ENCODE measurements around the gene KCNMB1.

Gene KCNMB1

DNA sequence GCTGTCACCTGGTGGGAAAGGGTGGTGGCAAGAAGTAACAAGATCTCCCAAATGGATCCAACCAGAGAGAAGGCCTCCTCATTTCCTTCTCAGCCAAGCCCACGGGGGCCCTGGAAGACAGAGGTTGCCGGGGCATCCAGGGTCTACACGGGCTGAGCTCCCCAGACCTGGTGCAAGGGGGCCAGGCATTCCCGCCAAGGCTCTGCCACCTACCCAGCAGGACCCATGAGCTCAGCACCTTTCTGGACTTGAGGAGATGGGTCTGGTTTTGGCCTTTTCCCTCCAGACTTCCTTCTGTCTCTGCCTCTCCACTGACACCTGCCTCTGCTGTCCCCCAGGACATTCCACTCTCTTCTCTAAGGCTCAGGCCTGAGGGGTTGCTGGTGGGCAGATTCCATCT, 42.4 kb upstream of the KCNMB1 start:
- TF ChIP-seq, protein P1, sequence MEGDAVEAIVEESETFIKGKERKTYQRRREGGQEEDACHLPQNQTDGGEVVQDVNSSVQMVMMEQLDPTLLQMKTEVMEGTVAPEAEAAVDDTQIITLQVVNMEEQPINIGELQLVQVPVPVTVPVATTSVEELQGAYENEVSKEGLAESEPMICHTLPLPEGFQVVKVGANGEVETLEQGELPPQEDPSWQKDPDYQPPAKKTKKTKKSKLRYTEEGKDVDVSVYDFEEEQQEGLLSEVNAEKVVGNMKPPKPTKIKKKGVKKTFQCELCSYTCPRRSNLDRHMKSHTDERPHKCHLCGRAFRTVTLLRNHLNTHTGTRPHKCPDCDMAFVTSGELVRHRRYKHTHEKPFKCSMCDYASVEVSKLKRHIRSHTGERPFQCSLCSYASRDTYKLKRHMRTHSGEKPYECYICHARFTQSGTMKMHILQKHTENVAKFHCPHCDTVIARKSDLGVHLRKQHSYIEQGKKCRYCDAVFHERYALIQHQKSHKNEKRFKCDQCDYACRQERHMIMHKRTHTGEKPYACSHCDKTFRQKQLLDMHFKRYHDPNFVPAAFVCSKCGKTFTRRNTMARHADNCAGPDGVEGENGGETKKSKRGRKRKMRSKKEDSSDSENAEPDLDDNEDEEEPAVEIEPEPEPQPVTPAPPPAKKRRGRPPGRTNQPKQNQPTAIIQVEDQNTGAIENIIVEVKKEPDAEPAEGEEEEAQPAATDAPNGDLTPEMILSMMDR (IDR thresholded peaks at IDR 0.05; ENCODE audit: low read depth, low read length), result no peak
- no peak for DNase-seq (ENCODE audit: extremely low read depth, low read depth)

DNA sequence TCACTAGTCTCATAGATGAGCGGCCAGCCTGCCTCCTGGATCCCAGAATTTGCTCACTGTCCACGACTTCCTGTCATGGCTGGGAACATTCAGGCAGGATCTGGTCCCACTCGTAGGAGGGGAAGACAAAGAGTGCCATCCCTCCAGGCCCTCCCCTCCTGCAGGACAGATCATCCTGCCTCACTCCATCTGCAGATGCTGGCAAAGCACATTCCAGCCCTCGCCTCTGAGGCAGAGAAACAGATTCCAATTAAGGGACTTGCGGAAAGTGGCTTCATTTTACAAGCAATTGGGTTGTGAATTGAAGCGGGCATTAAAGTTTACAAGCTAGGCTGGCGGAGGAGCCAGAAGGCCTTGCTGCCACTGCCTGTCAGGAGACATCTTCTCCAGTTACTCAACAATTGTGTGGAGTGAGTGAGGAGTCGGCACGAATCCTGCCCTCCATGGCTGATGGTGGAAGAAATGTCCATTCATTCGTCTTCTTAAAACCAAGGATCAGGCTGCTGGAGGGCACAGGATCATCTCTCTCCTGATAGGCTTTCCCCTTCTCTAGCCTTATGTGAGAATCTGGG, 41.8 kb upstream of the KCNMB1 start:
- TF ChIP-seq, protein P1 (IDR thresholded peaks at IDR 0.05; ENCODE audit: low read depth, low read length), result no peak
- DNase-seq (ENCODE audit: extremely low read depth, low read depth), result no peak

DNA sequence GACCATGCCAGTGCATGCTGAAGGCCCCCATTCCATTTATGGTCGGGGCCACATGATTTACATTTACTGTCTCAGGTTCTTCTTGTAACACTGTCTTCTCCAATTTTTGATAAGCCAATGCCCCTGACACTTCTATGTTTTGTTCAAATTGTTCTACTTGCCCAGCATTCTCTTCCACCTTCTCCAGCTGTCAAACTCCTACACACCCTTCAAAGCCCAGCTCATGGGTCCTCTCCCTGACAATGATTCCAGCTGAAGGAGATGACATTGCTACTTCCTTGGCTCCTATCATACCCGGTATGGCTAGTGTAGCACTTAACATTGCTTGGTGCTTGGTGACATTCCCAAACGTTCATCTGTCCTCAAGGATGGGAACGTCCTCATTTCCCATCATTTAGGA, 41.1 kb upstream of the KCNMB1 start:
- TF ChIP-seq, protein P1 (IDR thresholded peaks at IDR 0.05; ENCODE audit: low read depth, low read length), result no peak
- no peak for DNase-seq (ENCODE audit: extremely low read depth, low read depth)

DNA sequence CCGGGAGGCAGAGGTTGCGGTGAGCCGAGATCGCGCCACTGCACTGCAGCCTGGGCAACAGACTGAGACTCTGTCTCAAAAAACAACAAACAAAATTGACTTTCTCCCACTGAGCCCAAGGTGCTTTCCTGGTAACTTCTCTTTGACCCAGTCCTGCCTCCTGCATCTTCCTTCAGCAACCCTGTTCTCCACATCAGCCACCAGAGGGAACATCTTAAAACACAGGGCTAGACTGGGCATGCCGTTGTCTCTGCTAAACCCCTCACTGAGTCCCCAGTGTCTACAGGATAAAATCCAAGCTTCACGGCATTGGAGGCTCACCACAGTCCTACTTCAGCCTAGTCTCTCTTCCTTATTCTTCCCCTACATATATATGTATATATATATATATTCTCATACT, 39.8 kb upstream of the KCNMB1 start:
- TF ChIP-seq, protein P1 (IDR thresholded peaks at IDR 0.05; ENCODE audit: low read depth, low read length), result no peak
- no peak for DNase-seq (ENCODE audit: extremely low read depth, low read depth)

DNA sequence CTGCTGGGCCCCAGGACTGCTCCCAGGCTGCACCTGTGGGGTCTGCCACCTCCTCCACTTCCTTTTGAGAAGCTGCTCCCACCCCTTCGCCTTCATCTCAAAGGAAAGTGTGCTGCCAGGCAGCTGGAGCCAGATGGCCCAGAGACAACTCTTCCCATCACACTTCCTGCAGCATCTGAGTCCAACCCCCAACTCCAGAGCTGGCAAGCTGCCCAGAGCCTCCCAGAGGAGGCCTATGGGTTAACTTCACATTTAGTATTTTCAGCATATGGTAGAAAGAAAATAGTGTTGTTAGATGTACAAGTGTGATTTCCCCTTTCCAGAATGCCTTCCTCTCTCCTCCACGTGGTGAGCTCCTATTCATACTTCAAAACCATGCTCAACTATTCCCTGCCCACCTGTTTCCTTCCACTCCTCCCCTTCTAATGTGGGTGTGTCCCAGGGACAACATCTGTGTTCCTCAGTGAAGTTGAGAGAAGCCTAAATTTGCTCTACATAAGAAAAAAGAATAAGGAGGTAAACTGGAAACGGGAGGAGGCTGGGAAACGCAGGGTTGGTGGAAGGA, 38.6 kb upstream of the KCNMB1 start:
- TF ChIP-seq, protein P1 (IDR thresholded peaks at IDR 0.05; ENCODE audit: low read depth, low read length), result no peak
- DNase-seq (ENCODE audit: extremely low read depth, low read depth), result no peak

DNA sequence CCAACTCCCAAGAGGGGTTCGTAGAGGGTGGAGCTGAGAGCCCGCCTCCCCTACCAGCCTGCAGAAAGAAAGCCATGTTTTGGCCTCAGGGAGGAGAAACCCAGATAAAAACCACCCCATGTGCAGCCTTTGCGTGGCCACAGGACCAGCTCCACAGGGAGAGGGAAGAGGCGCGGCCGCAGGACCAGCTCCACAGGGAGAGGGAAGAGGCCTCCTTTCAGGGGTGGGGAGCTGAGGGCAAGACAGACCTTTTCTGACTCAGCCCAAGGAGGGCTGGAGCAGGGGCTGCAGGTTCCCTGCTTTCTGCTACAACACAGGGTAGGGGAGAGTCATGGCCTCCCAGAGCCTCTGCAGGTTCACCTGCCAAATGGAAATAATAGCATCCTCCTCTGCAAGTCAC, 37.6 kb upstream of the KCNMB1 start:
- TF ChIP-seq, protein P1 (IDR thresholded peaks at IDR 0.05; ENCODE audit: low read depth, low read length), result no peak
- DNase-seq (ENCODE audit: extremely low read depth, low read depth), result no peak

DNA sequence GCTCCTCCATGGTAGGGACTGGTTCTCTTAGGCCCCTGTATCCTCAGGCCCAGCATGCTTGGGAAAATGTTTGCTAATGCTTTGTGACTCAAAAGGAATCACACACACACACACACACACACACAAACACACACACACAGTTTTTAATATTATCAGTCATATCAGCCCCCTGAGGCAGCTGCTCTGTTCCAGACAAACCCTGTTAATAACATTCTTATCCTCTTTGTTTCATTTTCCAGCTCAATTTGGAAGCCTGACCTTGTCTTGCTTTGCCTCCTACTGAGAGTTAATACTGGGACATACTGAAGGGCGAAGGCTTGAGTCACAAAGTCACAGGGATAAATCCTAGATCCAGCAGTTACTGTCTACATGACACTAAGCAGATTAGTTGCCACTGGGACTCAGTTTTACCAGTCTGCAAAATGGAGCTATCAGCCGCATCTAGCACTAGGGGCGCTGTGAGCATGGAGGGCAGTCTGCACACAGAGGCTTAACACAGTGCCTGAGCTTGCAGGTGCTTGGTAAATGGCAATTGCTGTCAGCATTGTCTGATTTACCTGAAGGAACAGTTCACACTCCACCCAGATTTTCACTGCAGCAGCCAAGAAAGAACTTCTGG, 37.1 kb upstream of the KCNMB1 start:
- TF ChIP-seq, protein P1 (IDR thresholded peaks at IDR 0.05; ENCODE audit: low read depth, low read length), result no peak
- DNase-seq (ENCODE audit: extremely low read depth, low read depth), result no peak

Data from AG09319 (cell line).